Spleen (tissue), 7 donors: ENCODE measurements around the gene TFAP2B.

Source experiments
- POLR2A ChIP-seq, 3 donors: fragments of 450-650 bp; IDR thresholded peaks; one replicate each; pipeline ENCODE4 v1.5.1; 2017; ENCODE audit warnings: antibody characterized with exemption in 3 of 3, mild to moderate bottlenecking in 1 of 3
- TF ChIP-seq, protein P1 (sequence below), 11 experiments: fragments of 200-600 bp in 7 of 11; fragments of 450-650 bp in 4 of 11; sonication (generic) in 4 of 11; IDR thresholded peaks in 8 of 11; conservative IDR thresholded peaks in 3 of 11; 1 replicate in 7 of 11; 2 replicates in 4 of 11; pipeline versions ENCODE4 v1.4.0 to v1.8.0; 2016 to 2021; ENCODE audit warnings: antibody characterized with exemption in 11 of 11, inconsistent platforms in 4 of 11, mild to moderate bottlenecking in 1 of 11
- donor health status: DM: no; HTN: no; CAD: no; lungs with moderate emphysema.
- donor health status: DM: no; HTN: no; CAD: no.
- donor health status: DM: no; HTN: no; CAD: no.

DNA sequence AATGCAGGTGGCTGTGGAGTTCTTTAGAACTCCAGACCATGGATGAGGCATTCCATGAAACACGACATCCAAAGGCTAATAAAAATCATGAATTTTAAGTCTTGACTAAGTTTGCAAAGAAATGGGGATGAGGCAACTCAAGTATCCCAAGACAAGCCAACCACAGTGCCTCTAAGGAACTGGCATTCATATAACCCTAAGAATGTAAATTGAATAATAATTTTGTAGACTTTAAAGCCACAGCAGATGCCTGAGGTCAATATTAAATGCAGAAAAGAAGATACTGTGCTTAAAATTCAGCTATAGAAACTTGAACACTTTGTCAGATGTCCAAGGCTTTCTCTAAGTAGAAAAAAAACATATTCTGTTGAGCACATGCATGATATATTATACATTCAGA is 54.5 kb downstream of the TFAP2B start:
- TF ChIP-seq, protein P1, sequence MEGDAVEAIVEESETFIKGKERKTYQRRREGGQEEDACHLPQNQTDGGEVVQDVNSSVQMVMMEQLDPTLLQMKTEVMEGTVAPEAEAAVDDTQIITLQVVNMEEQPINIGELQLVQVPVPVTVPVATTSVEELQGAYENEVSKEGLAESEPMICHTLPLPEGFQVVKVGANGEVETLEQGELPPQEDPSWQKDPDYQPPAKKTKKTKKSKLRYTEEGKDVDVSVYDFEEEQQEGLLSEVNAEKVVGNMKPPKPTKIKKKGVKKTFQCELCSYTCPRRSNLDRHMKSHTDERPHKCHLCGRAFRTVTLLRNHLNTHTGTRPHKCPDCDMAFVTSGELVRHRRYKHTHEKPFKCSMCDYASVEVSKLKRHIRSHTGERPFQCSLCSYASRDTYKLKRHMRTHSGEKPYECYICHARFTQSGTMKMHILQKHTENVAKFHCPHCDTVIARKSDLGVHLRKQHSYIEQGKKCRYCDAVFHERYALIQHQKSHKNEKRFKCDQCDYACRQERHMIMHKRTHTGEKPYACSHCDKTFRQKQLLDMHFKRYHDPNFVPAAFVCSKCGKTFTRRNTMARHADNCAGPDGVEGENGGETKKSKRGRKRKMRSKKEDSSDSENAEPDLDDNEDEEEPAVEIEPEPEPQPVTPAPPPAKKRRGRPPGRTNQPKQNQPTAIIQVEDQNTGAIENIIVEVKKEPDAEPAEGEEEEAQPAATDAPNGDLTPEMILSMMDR (IDR thresholded peaks at IDR 0.05 in 8 of 11, conservative IDR thresholded peaks at IDR 0.05 in 3 of 11): no peak
- no peak for TF ChIP-seq POLR2A (IDR thresholded peaks at IDR 0.05)
